Loucy (cell line): Measurements from ENCODE around the gene ADARB2.

Experiments
- H2AFZ ChIP-seq: fragments of 200-600 bp; sonication (generic); 2 replicates; pipeline ENCODE4 v1.6.0; 2016; ENCODE audit warnings: antibody characterized with exemption, mild to moderate bottlenecking, low read length, moderate library complexity
- H3F3A ChIP-seq: fragments of 200-600 bp; 2 replicates; pipeline ENCODE4 v1.6.0; 2016; ENCODE audit warnings: antibody characterized with exemption, low read depth, mild to moderate bottlenecking
- H3K27me3 ChIP-seq: fragments of 200-600 bp; sonication (generic); 2 replicates; pipeline ENCODE4 v1.6.1; 2014; ENCODE audit warnings: low read length, mild to moderate bottlenecking; ENCODE audit not compliant: insufficient read depth, poor library complexity, severe bottlenecking
- H3K36me3 ChIP-seq: fragments of 200-600 bp; sonication (generic); 2 replicates; pipeline ENCODE4 v1.6.1; 2016; ENCODE audit warnings: low read length; ENCODE audit not compliant: insufficient read depth
- H3K4me1 ChIP-seq: fragments of 200-600 bp; sonication (generic); 2 replicates; pipeline ENCODE4 v1.5.1; 2014; ENCODE audit warnings: low read length, mild to moderate bottlenecking; ENCODE audit not compliant: insufficient read depth, poor library complexity, severe bottlenecking
- H3K4me2 ChIP-seq: fragments of 200-600 bp; sonication (generic); 2 replicates; pipeline ENCODE4 v1.6.0; 2014; ENCODE audit warnings: antibody characterized with exemption, low read length, low read depth, mild to moderate bottlenecking; ENCODE audit not compliant: poor library complexity, severe bottlenecking
- H3K4me3 ChIP-seq: fragments of 200-600 bp; sonication (generic); 2 replicates; pipeline ENCODE4 v1.5.1; 2014; ENCODE audit warnings: low read length, mild to moderate bottlenecking, mixed read lengths; ENCODE audit not compliant: poor library complexity, severe bottlenecking
- H3K79me2 ChIP-seq: fragments of 200-600 bp; sonication (generic); 2 replicates; pipeline ENCODE4 v1.6.1; 2014; ENCODE audit warnings: low read length; ENCODE audit not compliant: insufficient read depth
- H3K9ac ChIP-seq: fragments of 200-600 bp; sonication (generic); 2 replicates; pipeline ENCODE4 v1.6.0; 2014; ENCODE audit warnings: mild to moderate bottlenecking, low read depth, low read length, moderate library complexity; ENCODE audit not compliant: poor library complexity, severe bottlenecking
- H3K9me2 ChIP-seq: fragments of 200-600 bp; sonication (generic); replicated peaks from 2 replicates; pipeline ENCODE4 v1.6.1; 2016; ENCODE audit warnings: low read depth, low read length, mixed read lengths
- H3K9me3 ChIP-seq: fragments of 200-600 bp; sonication (generic); 2 replicates; pipeline ENCODE4 v1.6.1; 2014; ENCODE audit warnings: mild to moderate bottlenecking, antibody characterized with exemption, low read length, low read depth; ENCODE audit not compliant: insufficient read depth
- H4K20me1 ChIP-seq: fragments of 200-600 bp; sonication (generic); 2 replicates; pipeline ENCODE4 v1.6.0; 2014; ENCODE audit warnings: antibody characterized with exemption, low read length, mild to moderate bottlenecking; ENCODE audit not compliant: insufficient read depth, poor library complexity, severe bottlenecking
- EZH2phosphoT487 ChIP-seq: fragments of 200-600 bp; IDR thresholded peaks from 2 replicates; pipeline ENCODE4 v1.6.1; 2018; ENCODE audit warnings: antibody characterized with exemption, mild to moderate bottlenecking, moderate library complexity, borderline replicate concordance
- TF ChIP-seq, protein P1 (sequence below): fragments of 200-600 bp; sonication (generic); conservative IDR thresholded peaks from 2 replicates; pipeline ENCODE4 v1.5.1; 2014; ENCODE audit warnings: mild to moderate bottlenecking, antibody characterized with exemption, low read length

ADARB2 gene

DNA sequence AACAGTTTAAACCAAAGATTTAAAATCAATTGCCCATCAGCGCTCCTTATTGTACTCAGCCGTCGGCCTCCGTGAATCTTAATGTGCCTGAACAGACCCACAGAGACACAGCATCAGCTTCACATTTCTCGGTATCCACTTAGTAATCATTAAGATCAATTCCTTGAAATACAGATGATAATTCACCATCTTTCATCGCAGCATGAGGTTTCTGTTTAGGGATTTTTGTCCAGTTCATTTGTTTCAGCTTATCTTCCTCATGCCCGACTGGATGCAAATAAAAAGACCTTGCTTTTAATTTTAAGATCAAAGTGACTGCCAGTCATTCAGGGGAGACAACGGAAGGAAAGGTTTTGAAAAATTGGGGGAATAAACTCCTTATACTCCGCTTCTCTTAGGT, 473.3 kb downstream of the ADARB2 start:
- no peaks in the 10 kb centered on the region for H3K9me2 ChIP-seq
- no peaks in the 10 kb centered on the region for H3K4me1 ChIP-seq
- H3K9ac ChIP-seq: no peak overlapping the region
- no peaks in the 10 kb centered on the region for H3K79me2 ChIP-seq
- no peaks in the 10 kb centered on the region for H3K9me3 ChIP-seq
- H4K20me1 ChIP-seq: no peaks in the 10 kb centered on the region
- TF ChIP-seq EZH2phosphoT487: no peak
- TF ChIP-seq, protein P1, sequence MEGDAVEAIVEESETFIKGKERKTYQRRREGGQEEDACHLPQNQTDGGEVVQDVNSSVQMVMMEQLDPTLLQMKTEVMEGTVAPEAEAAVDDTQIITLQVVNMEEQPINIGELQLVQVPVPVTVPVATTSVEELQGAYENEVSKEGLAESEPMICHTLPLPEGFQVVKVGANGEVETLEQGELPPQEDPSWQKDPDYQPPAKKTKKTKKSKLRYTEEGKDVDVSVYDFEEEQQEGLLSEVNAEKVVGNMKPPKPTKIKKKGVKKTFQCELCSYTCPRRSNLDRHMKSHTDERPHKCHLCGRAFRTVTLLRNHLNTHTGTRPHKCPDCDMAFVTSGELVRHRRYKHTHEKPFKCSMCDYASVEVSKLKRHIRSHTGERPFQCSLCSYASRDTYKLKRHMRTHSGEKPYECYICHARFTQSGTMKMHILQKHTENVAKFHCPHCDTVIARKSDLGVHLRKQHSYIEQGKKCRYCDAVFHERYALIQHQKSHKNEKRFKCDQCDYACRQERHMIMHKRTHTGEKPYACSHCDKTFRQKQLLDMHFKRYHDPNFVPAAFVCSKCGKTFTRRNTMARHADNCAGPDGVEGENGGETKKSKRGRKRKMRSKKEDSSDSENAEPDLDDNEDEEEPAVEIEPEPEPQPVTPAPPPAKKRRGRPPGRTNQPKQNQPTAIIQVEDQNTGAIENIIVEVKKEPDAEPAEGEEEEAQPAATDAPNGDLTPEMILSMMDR: no peak
- no peaks in the 10 kb centered on the region for H3K36me3 ChIP-seq
- no peak overlapping the region for H2AFZ ChIP-seq
- no peaks in the 10 kb centered on the region for H3K27me3 ChIP-seq
- no peak overlapping the region for H3K4me3 ChIP-seq
- no peak overlapping the region for H3K4me2 ChIP-seq
- H3F3A ChIP-seq: no peaks in the 10 kb centered on the region

DNA sequence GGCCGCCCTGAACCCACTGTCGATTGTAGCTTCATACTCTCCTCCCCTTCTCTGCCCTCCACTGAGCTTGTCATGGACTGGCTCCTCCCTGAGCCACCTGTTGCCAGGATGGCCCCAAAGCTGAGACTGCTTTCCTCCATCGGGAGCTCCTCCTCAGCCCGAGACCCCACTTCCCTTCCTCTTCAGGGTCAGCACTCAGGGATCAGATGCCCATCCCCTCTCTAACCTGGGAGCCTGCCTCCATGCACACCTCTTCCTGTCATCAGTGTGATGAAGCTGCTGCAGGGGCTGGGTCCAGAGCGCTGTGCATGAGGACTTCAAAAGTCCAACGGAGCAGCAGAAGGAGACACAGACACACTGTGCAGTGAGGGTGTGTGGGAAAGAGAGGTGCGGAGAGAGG, 480.1 kb downstream of the ADARB2 start:
- H3F3A ChIP-seq: peaks cover 21% of the 10 kb centered on the region
- H3K36me3 ChIP-seq: no peaks in the 10 kb centered on the region
- no peaks in the 10 kb centered on the region for H4K20me1 ChIP-seq
- H3K4me1 ChIP-seq: peaks cover 39% of the 10 kb centered on the region
- H3K79me2 ChIP-seq: no peaks in the 10 kb centered on the region
- no peaks in the 10 kb centered on the region for H3K27me3 ChIP-seq
- no peak overlapping the region for H2AFZ ChIP-seq
- H3K4me3 ChIP-seq: peak overlapping the region; percentile 62
- no peaks in the 10 kb centered on the region for H3K9me2 ChIP-seq
- H3K9me3 ChIP-seq: no peaks in the 10 kb centered on the region
- TF ChIP-seq EZH2phosphoT487: no peak
- TF ChIP-seq, protein P1: no peak
- H3K4me2 ChIP-seq: peak overlapping the region; percentile 72
- peak overlapping the region; percentile 20 for H3K9ac ChIP-seq

DNA sequence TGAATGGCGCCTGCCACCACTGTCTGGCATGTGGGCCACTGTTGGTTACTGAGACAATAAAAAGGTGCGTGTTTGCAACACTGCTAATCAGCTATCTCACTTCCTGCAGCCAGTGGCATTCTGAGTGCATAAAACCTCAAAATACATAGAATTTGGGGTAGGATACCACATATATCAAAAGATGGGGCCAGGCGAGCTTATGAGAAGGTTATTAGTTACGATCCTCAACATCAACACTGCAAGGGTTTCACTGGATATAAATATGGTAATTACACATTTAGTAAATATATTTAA, 480.9 kb downstream of the ADARB2 start:
- H3K27me3 ChIP-seq: peaks cover 5% of the 10 kb centered on the region
- H3K9ac ChIP-seq: no peak overlapping the region
- H3K4me3 ChIP-seq: peak overlapping the region; percentile 62
- H3K4me2 ChIP-seq: peak overlapping the region; percentile 72
- peak; percentile 51; the same call in 1 of the 2 replicates for TF ChIP-seq EZH2phosphoT487
- TF ChIP-seq, protein P1: no peak
- H3F3A ChIP-seq: peaks cover 21% of the 10 kb centered on the region
- peaks cover 39% of the 10 kb centered on the region for H3K4me1 ChIP-seq
- no peaks in the 10 kb centered on the region for H3K79me2 ChIP-seq
- no peaks in the 10 kb centered on the region for H3K9me2 ChIP-seq
- no peak overlapping the region for H2AFZ ChIP-seq
- no peaks in the 10 kb centered on the region for H3K36me3 ChIP-seq
- H4K20me1 ChIP-seq: no peaks in the 10 kb centered on the region
- no peaks in the 10 kb centered on the region for H3K9me3 ChIP-seq
